ENCODE results near the gene RBM15. TPM values are rescaled to one million over a fixed set of nuclear protein-coding genes. Genes with fewer than 3 reads are reported as not detected.

The RBM15 gene
- total RNA-seq, 4 donors from 2014 or later: 18.3 to 37.1 (median 21.1) TPM

DNA sequence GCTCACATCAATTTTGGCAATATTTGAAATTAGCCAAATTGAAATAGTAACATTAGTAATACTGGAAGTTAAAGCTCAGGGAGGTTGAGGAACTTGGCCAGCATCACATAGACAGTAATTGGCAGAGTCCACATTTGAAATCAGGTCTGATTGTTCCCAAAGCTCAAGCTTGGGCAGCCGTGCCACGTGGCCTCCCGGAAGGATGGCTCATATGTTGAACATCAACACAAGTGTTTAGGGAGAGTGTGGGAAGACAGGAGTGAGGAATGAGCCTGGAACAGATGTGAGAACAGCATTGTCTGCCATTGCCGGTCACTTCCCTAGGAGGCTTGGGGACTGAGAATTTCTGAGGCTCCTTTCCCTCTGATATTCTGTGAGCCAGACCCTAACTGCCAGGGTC is 40.2 kb upstream of the RBM15 start:
- no peak overlapping the region for H3K4me3 ChIP-seq (ENCODE audit: low read depth, poor library complexity, severe bottlenecking)
- WGBS, 2 donors: 60 to 87% methylated on average over 4 of the region's 4 CpGs
- intact Hi-C loops (cut with DNase I; ENCODE audit: low total_unique reads): loop anchor here (2.0 kb wide), 1 partner anchor 46 kb away; no protein-coding TSS in a partner anchor
- no peak for DNase-seq (ENCODE audit: low spot score in 2 of 2)
- no peak for TF ChIP-seq POLR2A (IDR thresholded peaks at IDR 0.05)
- TF ChIP-seq CTCF (IDR thresholded peaks at IDR 0.05): no peak

DNA sequence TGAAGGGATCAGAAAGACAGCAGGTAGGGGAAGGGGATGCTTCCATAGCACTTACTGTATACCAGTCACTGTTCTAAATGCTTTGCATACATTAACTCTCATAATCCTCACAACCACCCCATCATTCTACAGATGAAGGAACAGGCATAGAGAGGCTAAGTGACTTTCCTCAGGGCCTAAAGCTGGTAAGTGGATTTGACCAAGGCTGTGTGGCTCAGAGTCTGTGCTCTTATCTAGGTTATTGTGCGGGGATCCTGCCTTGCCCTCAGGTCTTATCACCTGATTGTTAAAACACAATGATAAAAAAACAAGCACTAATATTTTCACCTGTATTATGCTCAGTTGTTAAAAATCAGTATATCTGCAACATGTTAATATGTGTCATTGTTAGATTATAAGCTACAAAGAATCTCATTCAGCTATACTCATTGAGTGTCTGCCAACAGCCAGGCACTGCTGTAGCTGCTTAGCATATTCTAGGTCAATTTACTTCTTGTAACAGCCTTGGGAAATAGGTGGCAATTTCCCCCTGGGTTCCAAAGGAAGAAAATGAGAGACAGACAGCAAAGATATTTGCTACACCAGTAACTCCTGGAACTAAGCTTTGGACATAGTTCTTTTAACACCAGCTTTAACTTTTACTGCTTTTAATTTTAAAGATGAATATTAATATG is 38.6 kb upstream of the RBM15 start:
- intact Hi-C loops (cut with DNase I; ENCODE audit: low total_unique reads): no loop called here
- DNase-seq (ENCODE audit: low spot score in 2 of 2): no peak
- TF ChIP-seq CTCF (IDR thresholded peaks at IDR 0.05) (no peak), POLR2A (IDR thresholded peaks at IDR 0.05) (no peak)
- 85 to 90% methylated on average over 1 of the region's 1 CpG for WGBS, 2 donors
- H3K4me3 ChIP-seq (ENCODE audit: low read depth, poor library complexity, severe bottlenecking): no peak overlapping the region

- 86% methylated on average over 3 of the region's 3 CpGs for WGBS, 2 donors
- intact Hi-C loops (cut with DNase I; ENCODE audit: low total_unique reads): no loop called here
- H3K4me3 ChIP-seq (ENCODE audit: low read depth, poor library complexity, severe bottlenecking): no peak overlapping the region
- TF ChIP-seq CTCF (IDR thresholded peaks at IDR 0.05) (no peak), POLR2A (IDR thresholded peaks at IDR 0.05) (no peak)
- DNase-seq (ENCODE audit: low spot score in 2 of 2): no peak
Observed at GRCh38 chr1:110302836-110303235, 36.3 kb upstream of the RBM15 start.

- WGBS, 2 donors: 62 to 88% methylated on average over 2 of the region's 2 CpGs
- DNase-seq (ENCODE audit: low spot score in 2 of 2): no peak
- no peak overlapping the region for H3K4me3 ChIP-seq (ENCODE audit: low read depth, poor library complexity, severe bottlenecking)
- intact Hi-C loops (cut with DNase I; ENCODE audit: low total_unique reads): no loop called here
- TF ChIP-seq CTCF (IDR thresholded peaks at IDR 0.05) (no peak), POLR2A (IDR thresholded peaks at IDR 0.05) (no peak)
Observed at GRCh38 chr1:110305900-110306420, 33.2 kb upstream of the RBM15 start.

- intact Hi-C loops (cut with DNase I; ENCODE audit: low total_unique reads): no loop called here
- H3K4me3 ChIP-seq (ENCODE audit: low read depth, poor library complexity, severe bottlenecking): no peak overlapping the region
- DNase-seq (ENCODE audit: low spot score in 2 of 2): no peak
- TF ChIP-seq POLR2A (IDR thresholded peaks at IDR 0.05) (no peak), CTCF (IDR thresholded peaks at IDR 0.05) (no peak)
- 75 to 84% methylated on average over 11 of the region's 11 CpGs for WGBS, 2 donors
Observed at GRCh38 chr1:110307239-110307974, 31.8 kb upstream of the RBM15 start.
